Glutamatergic neuron (in vitro differentiated cells): ENCODE measurements around the gene ZFP57. TPM values are rescaled to one million over a fixed set of nuclear protein-coding genes. Genes with fewer than 3 reads are reported as not detected.
A peak's percentile ranks its signal among the peaks of the same experiment; 100 is the strongest.

Experiments
- DNase-seq: peaks from one replicate; pipeline ENCODE4 v3.0.0; 2022
- H3K27ac Mint-ChIP-seq: one replicate; pipeline ENCODE4 v1.8.0; 2020; ENCODE audit warnings: mild to moderate bottlenecking, mixed read lengths, inconsistent platforms; ENCODE audit not compliant: unreplicated experiment
- H3K27me3 Mint-ChIP-seq: one replicate; pipeline ENCODE4 v1.8.0; 2020; ENCODE audit warnings: mild to moderate bottlenecking, moderate library complexity, mixed read lengths, inconsistent platforms; ENCODE audit not compliant: unreplicated experiment
- H3K36me3 Mint-ChIP-seq: one replicate; pipeline ENCODE4 v1.8.0; 2020; ENCODE audit warnings: mild to moderate bottlenecking, mixed read lengths, inconsistent platforms; ENCODE audit not compliant: unreplicated experiment
- H3K4me1 Mint-ChIP-seq: one replicate; pipeline ENCODE4 v1.8.0; 2020; ENCODE audit warnings: mild to moderate bottlenecking, low read depth, mixed read lengths, inconsistent platforms; ENCODE audit not compliant: unreplicated experiment
- H3K4me3 Mint-ChIP-seq: one replicate; pipeline ENCODE4 v1.8.0; 2020; ENCODE audit warnings: mild to moderate bottlenecking, mixed read lengths, inconsistent platforms; ENCODE audit not compliant: unreplicated experiment
- H3K9me3 Mint-ChIP-seq: one replicate; pipeline ENCODE4 v1.8.0; 2020; ENCODE audit warnings: mild to moderate bottlenecking, moderate library complexity, mixed read lengths, inconsistent platforms; ENCODE audit not compliant: unreplicated experiment
- CTCF ChIP-seq: fragments of 200-600 bp; sonication (generic); IDR thresholded peaks from one replicate; pipeline ENCODE4 v1.5.0; 2021; ENCODE audit not compliant: partially characterized antibody, unreplicated experiment
- total RNA-seq: library from RNA; stranded (reverse); fragmentation: NEBNext Ultra II Directional; extraction: Animal tissue kit (Norgen Biotek cat#: 25700); gene quantifications from one replicate; pipeline ENCODE4 v1.2.1, GENCODE V29; 2021; ENCODE audit not compliant: unreplicated experiment

Gene ZFP57
- total RNA-seq, 1 donor from 2014 or later, result not detected

- TF ChIP-seq CTCF, result no peak
- no peak for DNase-seq
- Mint-ChIP-seq H3K4me3 (no peak overlapping the region), H3K27ac (no peak overlapping the region), H3K4me1 (peaks cover 5% of the 10 kb centered on the region), H3K9me3 (peaks cover 2% of the 10 kb centered on the region), H3K36me3 (peaks cover 3% of the 10 kb centered on the region), H3K27me3 (no peaks in the 10 kb centered on the region)
These were observed 28.2 kb upstream of the ZFP57 start for GRCh38 chr6:29709188-29709587.

- DNase-seq, result no peak
These were observed 27.7 kb upstream of the ZFP57 start for GRCh38 chr6:29708432-29709179.

GRCh38 chr6:29705389-29706231 is 24.7 kb upstream of the ZFP57 start:
- DNase-seq, result no peak
- Mint-ChIP-seq H3K9me3 (peaks cover 2% of the 10 kb centered on the region), H3K4me1 (peaks cover 5% of the 10 kb centered on the region), H3K27ac (no peak overlapping the region), H3K27me3 (peaks cover 2% of the 10 kb centered on the region), H3K4me3 (no peak overlapping the region), H3K36me3 (no peaks in the 10 kb centered on the region)
- peak; percentile 60 for TF ChIP-seq CTCF

More at GRCh38 chr6:29708432-29709179, 27.7 kb upstream of the ZFP57 start:
- Mint-ChIP-seq H3K4me1 (peaks cover 5% of the 10 kb centered on the region), H3K27ac (no peak overlapping the region), H3K9me3 (peaks cover 2% of the 10 kb centered on the region), H3K36me3 (peaks cover 3% of the 10 kb centered on the region), H3K27me3 (no peaks in the 10 kb centered on the region), H3K4me3 (no peak overlapping the region)
- no peak for TF ChIP-seq CTCF

- H3K9me3 Mint-ChIP-seq, result no peaks in the 10 kb centered on the region
- H3K4me1 Mint-ChIP-seq, result no peaks in the 10 kb centered on the region
- H3K27me3 Mint-ChIP-seq, result peaks cover 4% of the 10 kb centered on the region
- peak; percentile 77 for DNase-seq
- TF ChIP-seq CTCF, result peak; percentile 53
- H3K4me3 Mint-ChIP-seq, result no peak overlapping the region
- H3K36me3 Mint-ChIP-seq, result no peaks in the 10 kb centered on the region
- H3K27ac Mint-ChIP-seq, result no peak overlapping the region
These were observed 21.7 kb upstream of the ZFP57 start for GRCh38 chr6:29702519-29703103.
